Fibroblast of upper back skin (primary cell): ENCODE data around the gene SCFD1.
A peak's percentile ranks its signal among the peaks of the same experiment; 100 is the strongest.
"Not testable (repeated sequence)": the region's sequence is repeated elsewhere in the genome, so short reads cannot be mapped to it uniquely, and the experiment has no call there.

Experiments
- DNase-seq: peaks from one replicate; pipeline ENCODE4 v3.0.0-alpha.2; 2013

The SCFD1 gene, protein sequence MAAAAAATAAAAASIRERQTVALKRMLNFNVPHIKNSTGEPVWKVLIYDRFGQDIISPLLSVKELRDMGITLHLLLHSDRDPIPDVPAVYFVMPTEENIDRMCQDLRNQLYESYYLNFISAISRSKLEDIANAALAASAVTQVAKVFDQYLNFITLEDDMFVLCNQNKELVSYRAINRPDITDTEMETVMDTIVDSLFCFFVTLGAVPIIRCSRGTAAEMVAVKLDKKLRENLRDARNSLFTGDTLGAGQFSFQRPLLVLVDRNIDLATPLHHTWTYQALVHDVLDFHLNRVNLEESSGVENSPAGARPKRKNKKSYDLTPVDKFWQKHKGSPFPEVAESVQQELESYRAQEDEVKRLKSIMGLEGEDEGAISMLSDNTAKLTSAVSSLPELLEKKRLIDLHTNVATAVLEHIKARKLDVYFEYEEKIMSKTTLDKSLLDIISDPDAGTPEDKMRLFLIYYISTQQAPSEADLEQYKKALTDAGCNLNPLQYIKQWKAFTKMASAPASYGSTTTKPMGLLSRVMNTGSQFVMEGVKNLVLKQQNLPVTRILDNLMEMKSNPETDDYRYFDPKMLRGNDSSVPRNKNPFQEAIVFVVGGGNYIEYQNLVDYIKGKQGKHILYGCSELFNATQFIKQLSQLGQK

DNA sequence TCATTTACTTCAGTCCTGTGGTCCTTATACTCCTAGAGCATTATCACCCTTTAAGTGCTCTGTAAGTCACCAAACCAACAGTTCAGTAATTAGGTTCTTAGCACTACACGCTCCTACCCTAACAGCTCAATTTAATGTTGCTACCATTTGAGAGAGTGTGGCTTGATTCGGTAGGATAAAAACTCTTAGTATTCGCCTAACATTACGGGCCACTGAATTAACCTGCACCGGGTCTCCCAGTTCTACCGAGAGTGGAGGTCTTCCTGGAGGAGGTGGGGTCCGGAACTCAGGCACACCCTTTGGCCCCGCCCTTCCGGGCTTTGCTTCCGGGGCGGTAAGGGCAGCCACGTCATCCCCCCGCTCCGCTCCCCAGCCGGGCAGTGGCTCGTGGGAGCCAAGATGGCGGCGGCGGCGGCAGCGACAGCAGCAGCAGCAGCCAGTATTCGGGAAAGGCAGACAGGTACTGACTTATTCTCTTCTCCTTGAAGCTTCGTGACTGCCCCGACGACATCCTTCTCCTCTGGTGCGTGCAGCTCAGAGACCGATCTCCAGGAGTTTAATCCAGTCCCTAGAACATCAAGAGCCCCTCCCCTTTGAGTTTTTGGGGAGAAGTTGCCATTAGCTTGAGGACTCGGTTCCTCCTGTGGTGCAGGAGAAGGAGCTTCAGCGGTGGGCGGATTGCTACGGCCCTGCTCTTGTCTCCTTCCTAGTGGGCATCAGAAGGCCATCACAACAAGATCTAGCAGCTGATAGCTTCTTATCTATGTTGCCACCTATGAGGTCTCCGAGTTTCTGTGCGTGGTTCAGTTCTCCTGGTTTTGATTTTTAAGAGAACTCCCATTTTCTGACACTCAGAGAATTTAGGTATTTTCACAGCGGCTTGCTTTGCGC lies at the start of gene SCFD1:
SCFD1 (plus strand) TSS at position 380 of the 891 bp plus-strand sequence; CDS start at position 400, 20 bp downstream.
- DNase-seq: peak; percentile 89

DNA sequence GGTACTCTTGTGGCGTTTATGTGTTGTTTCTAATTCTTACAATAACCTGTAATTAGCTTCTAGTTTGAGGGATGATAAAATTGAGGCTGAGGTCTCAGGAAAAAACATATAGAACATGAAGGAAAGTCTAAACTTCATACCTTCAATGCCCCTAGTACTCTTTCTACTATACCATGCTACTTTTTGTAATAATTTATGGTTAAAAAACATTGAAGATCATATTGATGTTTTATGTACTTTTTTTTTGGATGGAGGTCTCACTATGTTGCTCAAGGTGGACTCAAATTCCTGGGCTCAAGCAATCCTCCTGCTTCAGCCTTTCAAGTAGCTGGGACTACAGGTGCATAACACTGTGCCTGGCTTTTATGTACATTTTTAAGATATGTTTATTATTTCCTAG lies 49.3 kb upstream of the SCFD1 start:
- DNase-seq: no peak

DNA sequence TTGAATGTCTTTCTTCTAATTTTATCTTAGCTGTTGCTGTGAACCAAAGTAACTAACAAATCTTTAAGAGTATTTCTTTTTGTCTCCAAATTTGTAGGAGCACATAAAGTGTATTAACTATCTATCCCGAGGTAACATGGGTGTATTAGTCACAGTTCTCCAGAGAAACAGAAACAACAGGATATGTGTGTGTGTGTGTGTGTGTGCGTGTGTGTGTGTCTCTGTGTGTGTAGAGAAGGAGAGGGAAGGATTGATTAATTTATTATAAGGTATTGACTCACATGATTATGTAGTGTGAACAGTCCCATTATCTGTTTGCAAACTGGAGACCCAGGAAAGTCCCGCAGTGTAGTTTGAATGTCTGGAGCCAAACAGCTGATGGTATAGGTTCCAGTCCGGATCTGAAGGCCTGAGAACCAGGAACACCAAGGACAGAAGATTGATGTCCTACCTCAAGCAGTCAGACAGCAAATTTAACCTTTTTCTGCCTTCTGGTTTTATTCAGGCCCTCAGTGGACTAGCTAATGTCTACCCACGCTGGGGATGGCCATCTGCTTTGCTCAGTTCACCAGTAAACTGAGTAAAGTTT lies 48.8 kb upstream of the SCFD1 start:
- DNase-seq: peak; percentile 56

DNA sequence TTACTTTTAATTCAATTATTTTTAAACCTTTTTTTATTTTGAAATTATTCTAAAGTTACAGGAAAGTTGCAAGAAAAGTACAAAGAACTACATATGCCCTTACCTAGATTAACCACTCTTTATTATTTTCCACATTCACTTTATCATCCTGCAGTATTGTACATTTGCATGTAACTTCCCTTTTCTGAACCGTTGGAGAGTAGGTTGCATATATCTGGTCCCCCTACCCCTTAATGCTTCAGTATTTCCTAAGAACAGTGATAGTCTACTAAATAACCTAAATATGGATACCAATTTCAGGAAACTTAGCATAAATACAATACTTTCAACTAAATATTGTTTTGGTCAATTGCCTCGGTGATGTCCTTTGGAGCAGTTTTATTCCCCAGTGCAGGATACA lies 48.2 kb upstream of the SCFD1 start:
- DNase-seq: no peak

DNA sequence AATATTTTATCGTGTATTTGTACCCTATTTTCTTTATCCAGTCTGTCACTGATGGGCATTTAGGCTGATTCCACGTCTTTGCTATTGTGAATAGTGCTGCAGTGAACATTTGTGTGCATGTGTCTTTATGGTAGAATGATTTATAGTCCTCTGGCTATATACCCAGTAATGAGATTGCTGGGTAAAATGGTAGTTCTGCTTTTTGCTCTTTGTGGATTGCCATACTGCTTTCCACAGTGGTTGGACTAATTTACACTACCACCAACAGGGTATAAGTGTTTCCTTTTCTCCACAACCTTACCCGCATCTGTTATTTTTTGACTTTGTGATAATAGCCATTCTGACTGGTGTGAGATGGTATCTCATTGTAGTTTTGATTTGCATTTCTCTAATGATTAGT lies 47.3 kb upstream of the SCFD1 start:
- DNase-seq: not testable (repeated sequence)

DNA sequence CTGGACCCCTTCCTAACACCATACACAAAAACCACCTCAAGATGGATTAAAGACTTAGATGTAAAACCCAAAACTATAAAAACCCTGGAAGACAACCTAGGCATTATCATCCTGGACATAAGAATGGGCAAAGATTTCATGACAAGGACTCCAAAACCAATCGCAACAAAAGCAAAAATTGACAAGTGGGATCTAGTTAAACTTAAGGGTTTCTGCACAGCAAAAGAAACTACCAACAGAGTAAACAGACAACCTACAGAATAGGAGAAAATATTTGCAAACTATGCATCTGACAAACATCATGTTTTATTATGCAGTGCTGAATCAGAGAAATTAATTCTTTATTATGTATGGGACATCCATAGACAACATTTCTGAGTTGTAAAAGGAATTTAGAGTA lies 45.8 kb upstream of the SCFD1 start:
- DNase-seq: not testable (repeated sequence)

DNA sequence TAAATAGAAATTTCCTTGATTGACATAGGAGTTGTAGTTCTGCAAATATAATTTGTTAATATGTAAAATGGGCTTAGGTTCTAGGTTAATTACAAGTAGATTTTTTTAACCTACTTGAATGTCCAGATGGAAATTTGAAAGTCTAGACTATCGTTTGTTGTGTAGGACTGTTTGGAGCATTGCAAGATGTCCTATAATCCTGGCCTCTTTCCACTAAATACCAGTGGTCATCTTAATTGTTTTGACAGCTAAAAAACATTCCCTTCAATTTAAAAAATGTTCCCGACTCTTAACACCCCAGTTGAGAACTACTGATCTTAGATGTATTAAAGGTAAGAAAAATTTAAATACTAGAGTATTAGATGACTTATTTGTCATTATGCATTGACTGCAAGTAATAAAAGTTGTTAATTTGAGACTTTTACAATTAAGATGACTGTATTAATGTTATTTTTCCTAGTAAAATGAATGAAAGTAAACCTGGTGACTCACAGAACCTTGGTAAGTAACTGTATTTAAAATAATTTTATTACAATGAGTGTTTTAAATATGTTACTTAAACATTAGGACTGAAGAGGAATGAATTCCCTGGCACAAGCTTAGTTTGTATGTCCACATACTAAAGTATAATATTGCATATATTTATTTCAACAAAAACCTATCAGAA lies 41.4 kb upstream of the SCFD1 start:
- no peak for DNase-seq

DNA sequence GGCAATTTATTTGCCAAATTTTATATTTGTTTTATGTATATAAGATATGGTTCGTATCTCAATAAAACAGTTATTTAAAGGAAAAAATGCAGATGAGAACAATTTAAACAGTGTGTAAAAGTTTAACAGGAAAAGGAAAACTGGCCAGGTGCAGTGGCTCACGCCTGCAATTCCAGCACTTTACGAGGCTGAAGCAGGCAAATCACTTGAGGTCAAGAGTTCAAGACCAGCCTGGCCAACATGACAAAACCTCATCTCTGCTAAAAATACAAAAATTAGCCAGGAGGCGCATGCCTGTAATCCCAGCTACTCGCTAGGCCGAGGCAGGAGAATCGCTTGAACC lies 40.9 kb upstream of the SCFD1 start:
- no peak for DNase-seq

DNA sequence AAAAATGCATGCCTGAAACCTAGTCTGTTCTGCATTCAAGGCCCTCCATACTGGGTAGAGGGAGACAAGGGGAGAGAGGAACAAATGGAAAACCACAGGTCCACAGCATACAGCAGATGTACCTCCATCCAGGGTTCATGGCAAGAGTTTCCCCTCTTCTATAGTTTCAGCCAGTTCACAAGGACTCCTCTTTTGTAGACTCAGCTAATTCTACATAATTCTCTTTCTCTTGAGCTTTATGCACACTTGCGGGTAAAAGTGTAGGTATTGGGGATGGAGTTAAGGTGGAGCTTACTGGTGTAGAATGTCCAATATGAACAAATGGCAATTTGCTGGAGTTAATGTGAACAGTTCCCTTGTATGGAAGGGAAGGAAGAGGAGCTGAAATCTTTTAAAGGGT lies 39.7 kb upstream of the SCFD1 start:
- DNase-seq: no peak

DNA sequence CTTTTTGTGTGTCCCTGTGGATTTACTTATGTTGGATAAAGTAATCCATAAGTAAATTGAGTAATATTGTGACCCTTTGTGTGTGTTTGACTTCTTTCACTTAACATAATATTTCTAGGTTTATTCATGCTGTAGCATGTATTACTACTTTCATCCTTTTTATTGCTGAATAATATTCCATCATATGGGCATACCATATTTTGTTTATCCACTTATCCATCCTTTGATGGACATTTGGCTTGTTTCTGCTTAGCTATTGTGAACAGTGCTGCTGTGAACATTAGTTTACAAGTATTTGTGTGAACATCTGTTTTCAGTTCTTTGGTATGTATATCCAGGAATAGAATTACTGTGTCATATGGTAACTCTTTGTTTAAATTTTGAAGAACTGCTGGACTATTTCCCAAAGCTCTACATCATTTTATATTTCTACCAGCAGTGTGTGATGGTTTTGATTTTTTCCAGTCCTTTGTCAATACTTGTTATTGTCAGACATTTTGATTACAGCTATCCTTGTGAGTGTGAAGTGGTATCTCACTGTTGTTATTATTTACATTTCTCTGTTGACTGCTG lies 38.0 kb upstream of the SCFD1 start:
- no peak for DNase-seq

DNA sequence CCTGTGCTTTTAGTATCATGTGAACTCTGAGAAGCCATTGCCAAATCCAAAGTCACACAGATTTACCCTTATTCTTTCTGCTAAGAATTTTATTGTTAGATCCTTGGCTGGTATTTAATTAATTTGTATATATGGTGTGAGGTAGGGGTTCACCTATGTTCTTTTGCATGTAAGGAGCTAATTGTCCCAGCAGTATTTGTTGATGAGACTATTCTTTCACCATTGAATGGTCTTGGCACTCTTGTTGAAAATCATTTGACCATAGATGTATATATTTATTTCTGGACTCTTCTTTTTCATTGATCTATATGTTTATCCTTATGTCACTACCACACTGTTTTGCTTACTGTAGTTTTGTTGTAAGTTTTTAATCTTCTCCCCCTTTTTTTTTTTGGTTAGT lies 36.9 kb upstream of the SCFD1 start:
- DNase-seq: no peak

DNA sequence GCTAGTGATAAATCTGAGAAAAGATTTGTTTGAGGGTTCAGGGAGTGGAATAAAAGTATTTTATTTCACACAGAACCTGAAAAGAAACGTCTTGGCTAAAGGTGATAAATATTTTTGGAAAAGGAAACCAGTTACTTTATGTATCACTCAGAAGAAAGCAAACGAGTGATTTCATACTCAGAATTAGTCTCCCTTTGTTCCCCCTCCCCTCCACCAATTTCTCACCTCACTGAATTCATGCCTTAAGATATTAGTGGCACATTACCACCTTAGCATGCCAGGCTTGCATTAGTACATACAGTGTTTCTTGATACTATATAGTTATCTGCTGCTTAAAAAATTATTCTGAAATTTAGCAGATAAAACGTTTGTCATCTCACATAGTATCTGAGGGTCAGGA lies 35.0 kb upstream of the SCFD1 start:
- no peak for DNase-seq

DNA sequence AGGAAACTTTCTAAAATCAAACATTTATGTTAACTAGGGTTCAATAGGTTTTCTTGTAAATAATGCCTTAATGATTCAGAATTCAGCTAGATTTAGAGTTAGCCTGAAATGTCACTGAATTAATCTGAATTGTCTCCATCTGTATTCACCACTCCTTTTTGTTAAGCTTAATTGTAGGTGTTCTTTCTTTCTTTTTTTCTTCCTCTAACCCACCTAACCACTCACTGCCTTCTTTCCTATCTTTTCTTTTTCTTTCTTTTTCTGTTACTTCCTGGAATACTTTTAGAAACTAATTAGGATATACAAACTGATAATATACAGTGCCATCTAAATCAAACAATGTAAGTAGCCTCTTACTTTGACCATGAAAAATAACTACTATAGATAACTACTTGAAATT lies 33.2 kb upstream of the SCFD1 start:
- no peak for DNase-seq

DNA sequence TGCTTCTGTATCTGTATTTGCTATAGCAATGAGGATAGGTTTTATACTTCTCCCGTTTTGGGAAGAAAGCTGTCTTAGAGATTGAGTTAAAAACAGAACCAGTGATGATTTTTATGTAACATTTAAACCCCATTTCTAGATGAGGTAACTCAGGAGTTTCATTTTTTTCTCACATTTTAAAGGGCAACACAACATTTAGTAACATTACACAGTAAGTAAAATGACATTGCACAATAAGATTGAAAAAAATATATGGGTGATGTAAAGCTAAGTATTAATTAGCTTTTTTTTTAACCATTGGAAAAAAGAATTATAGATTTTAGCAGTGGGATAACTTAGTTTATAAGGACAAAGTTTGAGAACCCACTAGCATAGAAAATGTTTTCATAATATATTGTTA lies 25.2 kb upstream of the SCFD1 start:
- DNase-seq: no peak

DNA sequence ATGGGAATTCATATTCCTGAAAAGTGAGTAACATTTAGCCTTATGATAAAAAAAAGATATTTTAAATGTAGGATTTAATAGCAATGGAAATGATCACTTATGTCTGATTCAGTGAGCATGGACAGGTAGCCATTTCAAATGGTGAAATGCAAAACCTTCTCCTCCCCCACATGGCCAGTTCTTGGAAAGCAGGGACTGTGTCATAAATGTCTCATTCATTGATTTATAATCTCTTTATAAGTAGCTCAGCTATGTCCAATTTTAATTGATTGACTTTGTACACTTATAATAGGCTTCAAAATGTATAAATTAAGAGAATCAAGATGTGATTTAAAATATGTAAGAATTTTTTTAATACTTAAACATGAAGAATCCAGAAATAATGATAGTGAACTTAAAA lies 24.6 kb upstream of the SCFD1 start:
- no peak for DNase-seq

DNA sequence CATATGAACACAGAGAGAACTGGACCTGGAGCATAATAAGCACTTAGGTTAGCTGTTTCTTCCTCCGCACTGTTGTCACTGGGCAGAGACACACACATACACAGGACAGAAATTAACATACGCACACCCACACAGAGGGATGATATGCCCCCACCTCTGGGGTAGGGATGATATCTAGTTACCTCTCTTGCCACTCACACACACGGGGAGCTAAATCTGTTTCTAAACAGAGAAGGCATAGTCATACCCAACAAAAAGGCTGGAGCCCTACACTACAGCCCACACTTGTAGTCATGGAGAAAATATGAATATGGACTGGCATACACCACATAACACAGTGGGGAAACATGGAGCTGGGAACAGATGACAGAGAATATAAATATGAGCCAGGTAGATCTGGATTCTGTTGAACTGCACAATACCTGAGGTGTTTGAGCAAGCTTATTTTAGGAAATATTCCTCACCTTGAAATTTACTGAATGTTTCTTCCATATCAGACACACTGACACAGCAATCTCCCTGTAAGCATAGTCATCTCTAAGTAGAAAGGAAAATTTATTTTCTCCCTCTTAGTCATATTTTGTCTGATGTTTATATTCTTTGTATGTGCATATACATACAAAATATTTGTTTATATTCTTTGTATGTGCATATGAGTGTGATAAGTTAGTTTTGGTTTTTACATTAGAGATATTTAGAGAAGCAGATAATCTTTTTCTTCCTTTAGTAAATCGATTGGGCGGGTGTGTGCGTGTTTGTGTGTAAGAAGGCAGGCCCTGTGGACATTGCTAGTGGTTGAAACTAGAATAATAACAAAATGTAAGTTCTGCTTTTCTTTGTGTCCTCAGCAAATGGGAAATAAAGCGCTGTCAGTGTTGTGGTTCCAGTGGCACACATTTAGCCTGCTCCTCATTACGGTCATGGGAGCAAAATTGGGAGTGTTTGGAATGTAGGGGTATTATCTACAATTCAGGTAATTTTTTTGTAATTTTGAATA lies 20.9 kb upstream of the SCFD1 start:
- no peak for DNase-seq

DNA sequence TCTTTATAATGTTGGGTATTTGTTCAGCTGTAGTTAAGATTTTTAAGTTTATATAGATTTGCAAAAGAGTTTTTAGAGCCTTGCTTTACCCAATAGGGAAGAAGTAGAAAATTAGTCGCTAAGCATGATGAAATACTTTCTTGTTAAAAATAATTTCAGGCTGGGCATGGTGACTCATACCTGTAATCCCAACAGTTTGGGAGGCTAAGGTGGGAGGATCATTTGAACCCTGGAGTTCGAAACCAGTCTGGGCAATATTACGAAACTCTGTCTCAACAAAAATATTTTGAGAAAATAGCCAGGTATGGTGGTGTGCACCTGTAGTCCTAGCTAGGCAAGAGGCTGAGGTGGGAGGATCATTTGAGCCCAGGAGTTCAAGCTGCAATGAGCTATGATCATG lies 18.7 kb upstream of the SCFD1 start:
- no peak for DNase-seq

DNA sequence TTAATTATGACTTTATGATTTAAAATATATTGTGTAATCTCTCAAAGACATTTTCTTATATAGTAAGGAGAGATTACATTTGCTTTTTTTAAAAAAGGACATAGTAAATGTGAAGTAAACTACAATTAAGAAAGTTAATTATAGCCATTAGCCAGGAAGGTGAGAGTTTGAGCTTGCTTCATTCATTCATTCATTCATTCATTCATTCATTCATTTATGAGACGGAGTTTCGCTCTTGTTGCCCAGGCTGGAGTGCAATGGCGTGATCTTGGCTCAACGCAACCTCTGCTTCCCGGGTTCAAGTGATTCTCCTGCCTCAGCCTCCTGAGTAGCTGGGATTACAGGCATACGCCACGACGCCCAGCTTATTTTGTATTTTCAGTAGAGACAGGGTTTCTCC lies 17.4 kb upstream of the SCFD1 start:
- not testable (repeated sequence) for DNase-seq

DNA sequence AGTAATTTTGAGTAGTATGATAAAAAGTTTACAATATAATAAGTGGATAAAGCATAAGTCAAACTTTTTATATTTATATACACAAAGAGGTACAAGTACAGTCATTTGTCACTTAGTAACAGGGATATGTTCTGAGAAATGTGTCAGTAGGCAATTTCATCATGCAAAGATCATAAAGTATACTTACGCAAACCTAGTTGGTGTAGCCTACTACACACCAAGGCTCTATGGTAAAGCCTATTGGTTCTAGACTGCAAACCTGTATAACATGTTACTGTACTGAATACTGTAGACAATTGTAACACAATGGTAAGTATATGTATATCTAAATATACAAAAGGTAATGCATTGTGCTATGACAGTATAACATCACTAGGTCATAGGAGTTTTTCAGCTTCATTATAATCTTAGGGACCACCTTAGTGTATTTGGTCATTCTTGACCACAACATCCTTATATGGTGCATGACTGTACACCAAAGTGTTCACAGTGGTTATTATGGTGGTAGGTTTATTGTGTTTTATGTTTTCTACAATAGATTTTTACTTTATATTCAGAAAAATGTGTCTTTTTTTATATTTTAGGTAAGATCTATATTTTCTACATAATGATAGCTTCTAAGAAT lies 14.9 kb upstream of the SCFD1 start:
- DNase-seq: peak; percentile 37

DNA sequence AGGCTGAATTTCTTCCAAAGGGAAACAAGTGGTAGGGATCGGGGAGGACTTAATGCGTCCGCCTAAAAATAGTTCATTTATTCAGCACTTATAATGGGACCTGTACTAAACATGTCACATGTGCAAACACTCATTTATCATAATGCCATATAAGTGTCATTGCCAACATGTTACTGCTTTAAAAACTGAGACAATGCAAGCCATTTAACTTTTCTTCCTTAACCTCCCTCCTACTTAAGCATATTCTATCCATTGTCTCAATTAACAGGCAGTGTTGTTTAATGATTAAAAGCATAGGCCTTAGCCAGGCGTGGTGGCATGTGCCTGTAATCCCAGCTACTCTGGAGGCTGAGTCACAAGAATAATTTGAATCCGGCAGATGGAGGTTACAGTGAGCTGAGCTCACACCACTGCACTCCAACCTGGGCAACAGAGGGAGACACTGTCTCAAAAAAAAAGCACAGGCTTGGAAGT lies 13.5 kb upstream of the SCFD1 start:
- DNase-seq: peak; percentile 56
